GM21529 (cell line): ENCODE measurements around the gene ATP8B3.
A peak's percentile ranks its signal among the peaks of the same experiment; 100 is the strongest.

Experiments used
- ATAC-seq: cut with Tn5 transposase; IDR thresholded peaks from one replicate; pipeline ENCODE4 v1.9.1; 2021; ENCODE audit not compliant: unreplicated experiment

Gene ATP8B3, protein sequence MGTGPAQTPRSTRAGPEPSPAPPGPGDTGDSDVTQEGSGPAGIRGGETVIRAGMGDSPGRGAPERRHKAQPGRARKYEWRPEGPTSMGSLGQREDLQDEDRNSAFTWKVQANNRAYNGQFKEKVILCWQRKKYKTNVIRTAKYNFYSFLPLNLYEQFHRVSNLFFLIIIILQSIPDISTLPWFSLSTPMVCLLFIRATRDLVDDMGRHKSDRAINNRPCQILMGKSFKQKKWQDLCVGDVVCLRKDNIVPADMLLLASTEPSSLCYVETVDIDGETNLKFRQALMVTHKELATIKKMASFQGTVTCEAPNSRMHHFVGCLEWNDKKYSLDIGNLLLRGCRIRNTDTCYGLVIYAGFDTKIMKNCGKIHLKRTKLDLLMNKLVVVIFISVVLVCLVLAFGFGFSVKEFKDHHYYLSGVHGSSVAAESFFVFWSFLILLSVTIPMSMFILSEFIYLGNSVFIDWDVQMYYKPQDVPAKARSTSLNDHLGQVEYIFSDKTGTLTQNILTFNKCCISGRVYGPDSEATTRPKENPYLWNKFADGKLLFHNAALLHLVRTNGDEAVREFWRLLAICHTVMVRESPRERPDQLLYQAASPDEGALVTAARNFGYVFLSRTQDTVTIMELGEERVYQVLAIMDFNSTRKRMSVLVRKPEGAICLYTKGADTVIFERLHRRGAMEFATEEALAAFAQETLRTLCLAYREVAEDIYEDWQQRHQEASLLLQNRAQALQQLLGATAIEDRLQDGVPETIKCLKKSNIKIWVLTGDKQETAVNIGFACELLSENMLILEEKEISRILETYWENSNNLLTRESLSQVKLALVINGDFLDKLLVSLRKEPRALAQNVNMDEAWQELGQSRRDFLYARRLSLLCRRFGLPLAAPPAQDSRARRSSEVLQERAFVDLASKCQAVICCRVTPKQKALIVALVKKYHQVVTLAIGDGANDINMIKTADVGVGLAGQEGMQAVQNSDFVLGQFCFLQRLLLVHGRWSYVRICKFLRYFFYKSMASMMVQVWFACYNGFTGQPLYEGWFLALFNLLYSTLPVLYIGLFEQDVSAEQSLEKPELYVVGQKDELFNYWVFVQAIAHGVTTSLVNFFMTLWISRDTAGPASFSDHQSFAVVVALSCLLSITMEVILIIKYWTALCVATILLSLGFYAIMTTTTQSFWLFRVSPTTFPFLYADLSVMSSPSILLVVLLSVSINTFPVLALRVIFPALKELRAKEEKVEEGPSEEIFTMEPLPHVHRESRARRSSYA (N-terminal part only)

DNA sequence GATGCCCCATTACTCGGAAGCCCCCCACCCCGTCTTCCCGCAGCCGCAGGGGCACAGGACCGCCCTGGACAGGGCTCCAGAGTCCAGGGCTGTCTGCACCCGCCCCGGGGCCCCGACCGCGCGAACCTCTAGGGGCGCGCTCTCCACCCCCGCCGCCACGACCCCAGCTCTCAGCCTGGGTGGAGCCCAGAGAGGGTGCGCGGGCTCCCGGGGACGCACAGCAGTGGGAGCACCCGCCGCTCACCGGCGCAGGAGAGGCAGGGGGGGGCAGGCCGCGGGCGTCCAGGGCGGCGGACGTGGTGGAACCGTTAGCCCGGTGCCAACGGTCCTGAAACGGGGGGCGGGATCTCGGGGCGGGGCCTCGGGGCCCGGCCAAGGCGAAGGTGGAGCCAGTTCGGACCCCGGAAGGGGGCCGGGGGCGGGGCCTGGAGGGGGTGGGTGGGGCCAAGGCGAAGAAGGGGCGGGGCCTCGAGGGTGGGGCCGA is at the start of gene ATP8B3:
Gene ATP8B3 (minus strand): TSS at position 335 of the 484 bp plus-strand sequence. CDS start 540 bp downstream, outside the sequence.
- no peak for ATAC-seq

DNA sequence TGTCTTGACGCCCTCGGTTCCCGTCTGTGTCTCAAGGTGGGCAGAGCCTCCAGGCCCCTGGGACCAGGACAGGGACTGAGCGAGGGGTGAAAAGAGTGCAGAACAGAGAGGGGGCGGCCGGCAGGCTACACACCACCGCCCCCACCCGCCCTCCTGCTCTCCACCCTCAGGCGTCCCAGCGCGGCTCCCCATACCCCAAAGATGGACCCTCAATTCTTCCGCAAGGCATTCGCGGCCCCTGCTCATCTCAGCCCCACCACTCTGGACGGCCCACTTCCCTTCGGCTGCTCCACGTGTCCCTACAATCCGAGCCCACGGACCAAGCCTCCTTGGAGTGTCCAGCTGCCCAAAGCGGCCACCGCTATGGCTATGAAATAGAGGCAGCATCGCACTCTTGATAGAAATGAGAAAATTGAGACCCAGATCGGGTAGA is 49.5 kb upstream of the ATP8B3 start:
- no peak for ATAC-seq

DNA sequence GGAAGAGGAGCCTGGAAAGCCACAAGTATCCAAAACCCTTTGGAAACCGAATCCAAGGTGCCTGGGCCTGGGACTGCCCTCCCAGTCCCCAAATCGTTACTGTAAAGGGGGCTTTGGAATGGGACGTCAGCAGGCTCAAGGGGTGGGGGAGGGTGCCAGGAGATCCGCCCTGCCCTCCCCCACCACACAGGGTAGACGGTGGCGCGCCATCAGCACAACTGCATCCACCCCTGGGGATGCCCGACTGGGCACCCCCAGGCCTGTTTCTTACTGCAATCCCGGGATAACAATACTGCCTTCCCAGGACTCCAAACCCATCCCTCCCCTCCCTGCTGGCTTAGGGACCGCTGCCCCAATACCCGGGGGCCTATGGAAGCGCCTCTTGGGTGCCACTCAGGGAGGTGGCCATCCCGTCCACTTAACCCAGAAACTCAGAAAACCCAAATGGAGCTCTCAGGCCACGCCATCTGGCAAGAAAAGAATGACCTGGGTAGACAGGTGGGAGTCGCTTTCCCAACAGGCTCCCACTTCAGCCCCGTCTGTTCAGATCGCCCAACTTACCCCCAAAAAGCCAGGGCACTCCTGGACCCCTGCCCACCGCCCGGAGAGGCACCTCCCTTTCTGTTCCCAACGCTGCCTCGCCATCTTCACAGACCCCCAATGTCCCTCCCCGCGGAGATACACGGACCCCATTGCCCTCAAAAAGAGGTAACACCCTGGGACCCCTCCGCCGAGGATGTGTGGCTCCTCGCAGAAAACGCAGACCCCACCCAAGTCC is 48.9 kb upstream of the ATP8B3 start:
- no peak for ATAC-seq

DNA sequence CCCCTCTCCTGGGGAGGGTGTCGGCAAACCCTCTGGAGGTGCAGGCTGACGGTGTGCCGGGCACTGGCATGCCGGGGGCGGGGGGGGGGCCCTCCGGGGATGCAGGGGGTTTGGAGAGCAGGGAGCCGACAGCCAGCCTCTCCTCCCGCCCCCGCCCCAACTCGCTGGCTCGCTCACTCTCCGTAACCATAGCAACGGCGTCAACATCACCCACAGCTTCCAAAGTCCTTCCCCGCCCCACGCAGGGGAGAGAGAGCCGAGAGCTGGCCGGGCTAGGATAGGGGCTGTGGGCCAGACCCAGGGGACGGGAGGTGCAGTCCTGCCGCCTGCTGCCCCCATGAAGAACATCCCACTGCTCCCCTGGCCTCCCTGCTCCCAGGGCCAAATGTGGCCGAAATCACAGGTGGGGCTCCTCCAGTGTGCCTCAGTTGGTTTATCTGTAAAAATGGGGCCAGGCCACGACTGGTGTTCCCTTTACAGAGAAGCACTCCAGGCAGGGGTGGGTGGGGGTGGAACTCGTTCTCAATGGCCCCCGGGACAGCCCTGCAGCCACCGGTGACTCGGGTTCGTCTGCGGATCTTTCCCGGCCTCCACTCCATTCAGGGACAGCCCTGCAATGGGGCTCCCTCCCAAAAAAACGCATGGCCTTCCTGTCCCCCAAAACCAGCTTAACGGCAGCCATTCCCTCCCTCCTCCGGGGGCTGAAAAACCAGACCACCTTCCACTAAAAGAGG is 48.1 kb upstream of the ATP8B3 start:
- ATAC-seq, result no peak

DNA sequence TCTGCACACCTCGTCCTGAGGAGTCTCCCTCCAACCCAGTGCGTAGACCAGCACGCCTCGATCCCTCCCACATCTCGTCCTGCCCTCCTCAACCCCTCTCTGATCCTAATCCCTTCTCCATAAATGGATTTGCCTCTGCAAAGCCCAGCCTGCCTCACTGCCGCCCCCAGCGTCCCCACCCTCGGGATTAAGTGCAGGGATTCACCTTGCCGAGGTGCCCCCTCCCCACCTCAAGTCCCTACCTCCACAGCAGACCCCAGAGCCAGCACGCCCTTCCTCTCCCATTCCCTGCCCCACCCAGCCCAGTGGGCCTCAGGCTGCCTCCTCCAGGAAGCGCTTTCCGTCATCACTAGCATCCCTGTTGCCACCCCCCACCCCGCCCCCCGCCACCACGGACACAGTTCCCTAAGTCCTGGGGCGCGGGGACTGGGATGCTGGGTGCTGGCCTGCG is 47.3 kb upstream of the ATP8B3 start:
- ATAC-seq, result no peak

DNA sequence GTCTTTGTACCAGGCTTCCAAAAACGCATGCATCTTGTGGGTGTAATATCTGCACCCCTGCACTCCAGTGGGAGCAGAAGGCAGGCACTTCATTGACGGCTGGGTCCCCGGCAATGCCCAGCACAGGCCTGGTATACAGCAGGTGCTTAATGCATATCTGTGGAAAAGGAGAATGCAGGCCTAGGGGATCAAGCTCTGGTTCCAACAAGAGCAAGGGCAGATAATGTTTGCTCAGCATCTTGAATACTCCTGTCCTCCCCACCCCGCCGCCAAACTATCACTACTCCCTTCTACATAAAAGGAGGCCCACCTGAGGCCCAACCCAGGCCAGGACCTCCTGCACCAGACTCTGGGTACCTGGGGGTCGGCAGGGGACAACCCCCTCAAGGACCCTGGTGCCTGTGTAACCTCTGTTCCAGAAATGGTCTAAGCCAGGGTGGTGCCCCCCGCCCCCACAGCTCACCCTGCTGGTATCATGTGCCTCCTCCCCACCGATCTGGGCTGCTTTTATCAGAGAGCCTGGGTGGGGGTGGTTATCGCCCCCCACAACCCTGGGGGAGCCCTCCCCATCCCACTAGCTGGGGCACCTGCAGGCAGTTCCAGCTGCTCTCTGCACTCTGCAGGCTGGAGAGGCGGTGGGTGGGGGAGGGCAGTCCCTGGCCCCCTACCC is 46.5 kb upstream of the ATP8B3 start:
- ATAC-seq, result no peak

DNA sequence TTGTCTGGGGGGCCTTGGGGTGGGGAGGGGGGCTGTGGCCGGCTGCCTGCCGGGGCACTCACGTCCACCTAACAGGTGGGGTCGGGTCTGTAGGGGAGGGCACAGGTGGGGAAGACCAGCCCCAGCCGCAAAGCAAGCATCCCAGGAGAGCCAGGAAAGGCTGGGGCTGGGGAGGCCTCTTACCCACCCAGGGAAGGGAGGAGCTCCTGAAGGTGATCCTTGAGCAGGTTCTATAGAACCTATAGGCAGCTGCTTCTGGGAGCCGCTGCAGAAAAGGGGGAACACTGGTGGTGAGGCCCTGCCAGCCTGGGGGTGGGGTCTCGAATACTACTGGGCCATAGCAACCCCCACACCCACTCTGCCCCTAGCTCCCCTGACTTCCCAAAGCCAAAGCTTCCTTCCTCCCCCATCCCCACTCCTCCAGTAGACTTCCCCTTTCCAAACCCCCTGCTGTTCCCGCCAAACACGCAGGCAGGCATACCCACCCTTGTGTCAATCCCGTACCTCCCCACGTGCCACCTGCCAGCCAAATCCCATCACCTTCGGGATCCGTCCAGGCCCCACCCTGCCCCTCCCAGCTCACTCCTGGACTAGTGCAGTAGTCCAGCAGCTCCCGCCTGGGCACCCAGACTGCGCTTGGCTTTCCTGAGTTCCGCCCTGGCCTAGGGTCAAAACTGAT is 45.7 kb upstream of the ATP8B3 start:
- no peak for ATAC-seq

DNA sequence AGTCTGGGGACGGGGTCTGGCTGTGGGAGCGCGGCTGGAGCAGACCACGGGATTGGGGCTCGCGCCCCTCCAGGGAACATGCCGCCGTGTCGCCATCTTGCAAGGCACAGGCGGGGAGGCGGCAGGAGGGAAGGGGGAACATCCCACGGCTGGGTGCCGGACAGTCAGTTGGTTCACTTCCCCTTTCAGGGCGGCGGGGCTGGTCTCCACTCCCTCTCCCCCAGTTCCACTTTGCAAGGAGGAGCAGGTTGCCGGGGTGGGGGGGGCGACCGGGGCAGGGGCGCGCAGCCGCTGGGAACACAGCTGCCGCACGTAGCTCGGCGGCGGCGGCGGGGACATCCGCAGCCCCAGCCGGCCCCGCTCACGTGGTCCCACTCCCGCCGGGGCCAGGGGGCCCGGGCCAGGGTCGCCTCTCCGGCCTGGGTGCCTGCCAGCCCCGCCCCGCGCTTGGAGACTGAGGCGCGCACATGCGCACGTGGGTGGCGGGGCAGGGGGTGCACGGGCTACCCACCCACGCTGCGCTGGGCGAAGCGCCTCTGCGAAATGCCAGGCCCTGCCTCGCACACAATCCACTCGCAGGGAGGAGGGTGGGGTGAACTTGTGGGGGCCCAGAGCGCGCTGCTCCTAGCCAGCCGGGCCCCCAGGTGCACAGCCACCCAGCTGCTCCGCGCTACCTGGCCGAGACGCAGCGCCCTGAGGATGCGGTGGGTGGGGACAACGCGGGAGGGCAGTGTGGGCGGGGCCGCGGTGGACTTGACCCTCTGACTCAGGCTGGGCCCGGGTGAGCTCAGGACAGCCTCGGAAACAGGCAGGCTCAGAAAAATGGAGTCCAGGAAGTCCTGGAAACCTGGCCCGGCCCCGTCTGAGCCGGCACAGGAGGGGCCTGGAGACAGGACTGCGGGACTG is 44.9 kb upstream of the ATP8B3 start:
- ATAC-seq, result peak; percentile 31

DNA sequence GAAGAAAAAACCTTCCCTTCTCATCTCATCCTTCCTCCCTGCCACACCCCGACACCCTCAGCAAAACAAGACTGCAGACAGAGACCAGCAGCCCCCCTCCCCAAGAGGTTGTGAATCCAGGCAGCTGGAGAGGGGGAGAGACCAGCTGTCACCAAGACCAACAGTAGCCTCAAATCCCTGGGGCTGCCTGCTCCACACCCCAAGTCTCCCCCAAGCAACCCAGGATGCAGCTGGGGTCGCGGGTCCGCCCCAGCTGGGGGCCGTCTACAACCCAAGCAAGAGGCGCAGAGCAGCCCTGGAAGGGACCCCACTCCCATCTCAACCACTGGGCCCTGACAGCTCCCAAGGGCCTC is 44.2 kb upstream of the ATP8B3 start:
- no peak for ATAC-seq

DNA sequence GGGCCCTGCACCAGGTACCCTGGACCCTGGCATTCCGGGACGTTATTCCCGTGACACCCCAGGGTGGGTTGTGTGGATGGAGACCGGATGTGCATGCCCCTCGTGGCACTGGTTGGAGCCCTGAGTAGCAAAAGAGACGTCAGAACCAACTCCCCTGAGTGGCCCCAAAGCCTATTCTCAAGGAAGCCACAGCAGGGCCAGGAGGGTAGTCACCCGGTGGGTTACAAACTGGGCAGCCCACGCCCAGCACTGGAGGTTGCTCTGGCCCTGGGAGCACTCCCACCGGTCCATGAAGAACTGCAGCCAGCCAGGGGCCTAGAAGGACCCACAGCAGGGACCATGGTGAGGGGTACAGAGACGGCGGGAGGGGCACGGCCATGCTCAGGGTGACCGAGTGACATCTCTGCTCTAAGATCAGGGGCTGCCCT is 43.8 kb upstream of the ATP8B3 start:
- ATAC-seq, result no peak

DNA sequence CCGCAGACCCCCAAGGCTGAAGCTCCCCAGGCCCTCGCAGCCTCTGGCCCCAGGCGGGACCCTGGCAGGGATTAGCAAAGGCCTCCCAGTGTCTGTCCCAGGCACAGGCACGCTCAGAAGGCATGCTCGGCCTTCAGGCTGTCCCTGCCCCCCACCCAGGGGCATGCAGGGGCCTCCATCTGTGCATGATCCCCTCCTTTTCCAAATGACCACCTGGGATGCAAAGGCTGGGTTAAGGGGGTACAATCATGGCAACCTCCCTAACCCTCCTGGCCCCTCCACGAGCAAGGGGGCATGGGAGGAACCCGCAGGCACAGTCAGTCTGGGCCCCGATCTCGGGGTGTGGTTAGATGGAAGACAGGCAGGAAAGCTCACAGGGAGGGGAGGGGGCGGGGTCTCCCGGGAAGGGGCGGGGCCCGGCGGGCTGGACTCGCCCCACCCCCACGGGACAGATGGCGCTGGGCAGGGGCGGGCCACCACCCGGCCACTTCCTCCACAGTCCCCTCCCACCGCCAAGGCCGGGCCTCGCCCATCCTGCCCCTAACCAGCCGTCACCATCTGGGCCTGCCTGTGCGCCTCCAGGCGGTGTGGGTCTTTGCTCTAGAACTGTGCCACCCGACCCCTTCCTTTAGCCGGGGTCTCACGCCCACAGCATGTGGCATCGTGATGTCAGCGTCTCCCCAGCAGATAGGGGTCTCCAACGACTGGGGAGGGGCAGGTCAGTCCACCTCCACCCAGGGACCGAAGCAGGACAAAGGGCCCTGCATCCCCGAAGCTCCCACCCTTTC is 43.2 kb upstream of the ATP8B3 start:
- peak; percentile 49 for ATAC-seq

DNA sequence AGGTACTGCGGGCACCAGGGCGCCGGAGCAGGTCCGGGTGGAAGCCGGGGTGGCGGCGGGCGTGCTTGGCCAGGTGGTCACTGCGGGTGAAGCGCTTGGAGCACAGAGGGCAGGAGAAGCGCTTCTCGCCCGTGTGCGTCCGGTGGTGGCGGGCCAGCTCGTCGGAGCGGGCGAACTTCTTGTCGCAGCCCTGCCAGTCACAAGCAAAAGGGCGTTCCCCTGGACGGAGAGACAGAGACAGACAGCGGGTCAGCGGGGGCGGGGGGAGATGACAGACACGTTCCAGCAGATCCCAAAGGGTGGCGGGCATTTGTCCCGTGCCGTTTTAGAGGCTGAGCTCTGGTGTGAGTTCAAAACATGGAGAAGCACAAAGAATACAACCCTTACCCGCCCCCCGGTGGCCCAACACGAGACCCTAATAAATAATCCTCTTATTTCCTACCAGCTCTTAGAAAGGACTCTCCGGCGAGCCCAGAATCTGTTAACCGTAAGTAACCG is 42.5 kb upstream of the ATP8B3 start:
- no peak for ATAC-seq

DNA sequence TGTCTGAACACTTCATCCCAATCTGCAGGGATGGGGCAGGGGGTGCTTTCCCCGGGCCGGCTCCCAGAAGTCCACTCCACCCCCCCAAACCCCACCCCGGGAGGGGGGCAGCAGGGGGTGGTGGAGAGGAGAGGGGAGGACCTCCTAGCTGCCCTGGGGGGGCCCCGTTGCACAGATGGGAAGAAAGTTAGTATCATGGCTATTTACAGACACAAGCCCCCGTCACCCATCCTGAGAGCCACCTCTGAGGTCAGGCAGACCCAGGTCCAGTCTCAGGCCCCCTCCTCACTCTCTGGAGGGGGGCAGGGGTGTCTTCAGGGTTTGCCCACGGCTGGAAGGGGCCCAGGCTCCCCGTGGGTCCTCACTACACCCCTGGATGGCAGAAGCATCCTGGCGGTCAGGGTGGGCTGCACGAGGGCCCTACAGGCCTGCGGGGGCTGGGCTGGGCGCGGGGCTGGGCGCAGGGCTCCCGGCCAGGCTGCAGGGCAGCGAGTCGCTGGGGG is 42.0 kb upstream of the ATP8B3 start:
- ATAC-seq, result no peak

DNA sequence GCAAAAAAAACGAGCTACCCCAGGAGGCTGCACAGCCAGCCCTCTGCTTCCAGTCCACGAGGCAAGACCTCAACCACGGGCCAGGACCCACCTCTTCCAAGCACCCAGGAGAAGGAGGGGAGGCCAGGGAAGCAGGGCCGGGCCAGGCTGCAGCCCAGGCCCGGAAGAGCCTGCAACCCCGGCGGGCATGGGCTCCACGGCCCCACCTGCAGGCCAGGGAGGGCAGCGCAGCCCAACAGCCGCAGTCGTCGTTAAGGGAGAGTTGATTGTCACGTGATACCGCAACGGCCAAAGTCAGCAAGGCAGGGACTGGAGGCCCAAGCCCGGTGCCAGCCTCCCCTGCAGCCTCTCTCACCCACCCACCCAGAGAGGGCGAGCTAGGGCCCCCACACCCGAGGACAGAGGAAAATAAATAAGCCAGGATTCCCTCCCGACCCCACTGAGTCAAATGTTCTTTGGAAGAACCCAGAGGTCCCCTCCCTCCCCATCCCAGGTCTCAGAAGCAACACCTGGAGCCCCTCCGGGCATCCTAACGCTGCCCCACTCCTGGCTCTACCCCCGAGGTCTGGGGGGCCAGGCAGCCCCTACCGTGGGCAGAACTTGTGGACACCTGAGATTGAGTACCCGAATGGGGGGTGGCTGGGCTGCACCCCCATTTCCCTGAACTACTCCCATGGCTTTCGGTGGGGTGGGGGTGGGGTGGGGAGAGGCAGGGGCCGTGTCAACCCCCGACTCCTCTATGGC is 41.4 kb upstream of the ATP8B3 start:
- ATAC-seq, result no peak

DNA sequence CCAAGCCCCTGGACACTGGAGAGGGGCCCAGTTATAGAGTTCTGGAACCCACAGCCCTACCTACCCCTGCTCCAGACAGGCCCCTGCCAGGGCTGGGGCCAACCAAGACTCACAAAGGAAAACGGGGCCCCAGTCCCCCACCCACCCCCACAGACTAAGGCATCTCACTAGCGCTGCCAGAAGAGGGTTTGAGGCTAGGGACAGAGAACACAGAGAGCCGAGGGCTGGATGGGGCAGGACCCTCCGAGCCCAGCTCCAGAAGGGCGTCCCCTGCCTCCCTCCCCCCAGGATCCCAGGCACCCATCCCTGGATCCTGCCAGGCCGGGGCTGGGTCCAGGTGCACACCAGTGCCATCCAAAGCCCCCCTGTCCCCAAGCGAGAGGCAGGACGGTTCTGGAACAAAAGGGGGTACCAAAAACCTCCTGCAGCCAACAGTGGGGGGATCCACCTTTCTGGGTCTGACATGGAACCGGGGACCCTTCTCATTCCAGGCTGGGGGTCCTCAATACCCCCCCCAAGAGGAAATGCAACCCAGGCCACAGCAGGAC is 40.6 kb upstream of the ATP8B3 start:
- ATAC-seq, result no peak
